Cardiac fibroblast (primary cell): ENCODE measurements around the gene STOML3.

ENCODE experiments used
- DNase-seq, 2 donors: peaks; one replicate each; pipeline versions ENCODE4 v3.0.0 to v3.0.0-alpha.2; 2010; ENCODE audit warnings: low read depth in 2 of 2
- H3K4me3 ChIP-seq, 2 donors: replicated peaks in 1 of 2; 1 replicate in 1 of 2; 2 replicates in 1 of 2; pipeline ENCODE4 v1.5.1; 2011; ENCODE audit warnings: low read depth in 2 of 2, low read length in 2 of 2, mild to moderate bottlenecking in 2 of 2, moderate library complexity in 1 of 2
- CTCF ChIP-seq: IDR thresholded peaks from one replicate; pipeline ENCODE4 v1.5.1; 2011; ENCODE audit warnings: low read depth, mild to moderate bottlenecking, low read length, inconsistent platforms

STOML3 gene

GRCh38 chr13:39036212-39036611, 45.6 kb upstream of the STOML3 start:
- DNase-seq: peak; percentile 29 to 42
- H3K4me3 ChIP-seq: peak overlapping the region; percentile 92
- TF ChIP-seq CTCF: no peak

GRCh38 chr13:39035799-39036198, 45.2 kb upstream of the STOML3 start:
- H3K4me3 ChIP-seq: peak overlapping the region; percentile 92
- no peak for DNase-seq
- TF ChIP-seq CTCF: no peak

- DNase-seq: no peak
- H3K4me3 ChIP-seq: peak overlapping the region; percentile 92
- TF ChIP-seq CTCF: no peak
These were observed 44.6 kb upstream of the STOML3 start for GRCh38 chr13:39035204-39035603.

- TF ChIP-seq CTCF: no peak
- no peak overlapping the region for H3K4me3 ChIP-seq
These were observed 43.5 kb upstream of the STOML3 start for GRCh38 chr13:39034085-39034484.

GRCh38 chr13:39032150-39032549, 41.5 kb upstream of the STOML3 start:
- no peak overlapping the region for H3K4me3 ChIP-seq

More at GRCh38 chr13:39034085-39034484, 43.5 kb upstream of the STOML3 start:
- DNase-seq: no peak

GRCh38 chr13:39025433-39025839, 34.8 kb upstream of the STOML3 start:
- no peak overlapping the region for H3K4me3 ChIP-seq
- no peak for TF ChIP-seq CTCF
- no peak for DNase-seq

More at GRCh38 chr13:39032150-39032549, 41.5 kb upstream of the STOML3 start:
- no peak for TF ChIP-seq CTCF
- DNase-seq: no peak

- H3K4me3 ChIP-seq: no peak overlapping the region
- DNase-seq: peak in 1 of 2 donors; percentile 42
- TF ChIP-seq CTCF: no peak
These were observed 33.1 kb upstream of the STOML3 start for GRCh38 chr13:39023761-39024160.
